HepG2 (cell line): ENCODE measurements around the gene SLC1A4. TPM values are rescaled to one million over a fixed set of nuclear protein-coding genes. Genes with fewer than 3 reads are reported as not detected.

Experiments
- ADNP ChIP-seq: sonication (generic); formaldehyde crosslinking; IDR thresholded peaks from 2 replicates; pipeline ENCODE4 v1.4.0; 2020; ENCODE audit warnings: missing genetic modification reagents
- HCFC1 ChIP-seq: fragments of 150-350 bp; IDR thresholded peaks from 2 replicates; pipeline ENCODE4 v1.6.1; 2014; ENCODE audit warnings: low read depth, low read length
- KDM6A ChIP-seq: IDR thresholded peaks from 2 replicates; pipeline ENCODE4 v1.6.1; 2016; ENCODE audit warnings: low read depth
- MAF1 ChIP-seq: sonication (generic); formaldehyde crosslinking; IDR thresholded peaks from 2 replicates; pipeline ENCODE4 v1.5.0; 2020; ENCODE audit warnings: missing genetic modification reagents, borderline replicate concordance
- NFYC ChIP-seq: IDR thresholded peaks from 2 replicates; pipeline ENCODE4 v1.6.1; 2016; ENCODE audit warnings: missing genetic modification reagents, missing compliant biosample characterization
- TARDBP ChIP-seq: sonication (generic); formaldehyde crosslinking; IDR thresholded peaks from 2 replicates; pipeline ENCODE4 v1.8.0; 2022; ENCODE audit warnings: mild to moderate bottlenecking, missing genetic modification reagents
- ZNF274 ChIP-seq: sonication (generic); formaldehyde crosslinking; IDR thresholded peaks from 2 replicates; pipeline ENCODE4 v1.5.1; 2020; ENCODE audit warnings: mild to moderate bottlenecking, missing genetic modification reagents
- ZNF383 ChIP-seq: sonication (generic); formaldehyde crosslinking; IDR thresholded peaks from 2 replicates; pipeline ENCODE4 v1.4.0; 2020; ENCODE audit warnings: missing genetic modification reagents, mild to moderate bottlenecking, borderline replicate concordance
- ZNF441 ChIP-seq: sonication (generic); formaldehyde crosslinking; IDR thresholded peaks from 2 replicates; pipeline ENCODE4 v1.7.0; 2021; ENCODE audit warnings: missing genetic modification reagents, borderline replicate concordance
- ZNF546 ChIP-seq: sonication (generic); formaldehyde crosslinking; conservative IDR thresholded peaks from 2 replicates; pipeline ENCODE4 v1.8.1; 2023; ENCODE audit warnings: mild to moderate bottlenecking, missing genetic modification reagents
- ZNF552 ChIP-seq: sonication (generic); formaldehyde crosslinking; IDR thresholded peaks from 2 replicates; pipeline ENCODE4 v1.9.0; 2022; ENCODE audit warnings: missing genetic modification reagents, mild to moderate bottlenecking, borderline replicate concordance
- ZNF775 ChIP-seq: sonication (generic); formaldehyde crosslinking; IDR thresholded peaks from 2 replicates; pipeline ENCODE4 v1.4.0; 2020; ENCODE audit warnings: missing genetic modification reagents, mild to moderate bottlenecking, moderate library complexity, borderline replicate concordance
- polyA plus RNA-seq, 8 experiments: library from polyadenylated mRNA; depleted of rRNA in 3 of 8; stranded (reverse) in 7 of 8; unstranded in 1 of 8; fragments of >200 nt; fragmentation: Illumina TruSeq in 4 of 8; extraction: Trizol in 4 of 8; gene quantifications; 2 replicates each; pipeline versions ENCODE4 v1.2.1 to v1.2.3, GENCODE V29; 2011 to 2016; ENCODE audit warnings: low read depth in 4 of 8, missing spikeins in 1 of 8, mixed read lengths in 1 of 8; ENCODE audit not compliant: insufficient read depth in 1 of 8
- total RNA-seq, 5 experiments: library from RNA; depleted of rRNA; stranded (reverse); fragments of >200 nt; fragmentation: Illumina TruSeq; extraction: Trizol; gene quantifications; 2 replicates each; pipeline ENCODE4 v1.2.3, GENCODE V29; 2016; ENCODE audit warnings: low read depth in 1 of 5
- TF ChIP-seq, protein P1 (sequence below): sonication (generic); formaldehyde crosslinking; IDR thresholded peaks from 2 replicates; pipeline ENCODE4 v1.4.0; 2020; ENCODE audit warnings: mild to moderate bottlenecking, missing genetic modification reagents
- TF ChIP-seq, protein P2 (sequence below): sonication (generic); formaldehyde crosslinking; IDR thresholded peaks from 2 replicates; pipeline ENCODE4 v1.4.0; 2020; ENCODE audit warnings: missing genetic modification reagents, mild to moderate bottlenecking, borderline replicate concordance
- TF ChIP-seq, protein P3 (sequence below): sonication (generic); formaldehyde crosslinking; IDR thresholded peaks from 2 replicates; pipeline ENCODE4 v1.8.1; 2023; ENCODE audit warnings: missing genetic modification reagents, mild to moderate bottlenecking, borderline replicate concordance
- TF ChIP-seq, protein P4 (sequence below): sonication (generic); formaldehyde crosslinking; IDR thresholded peaks from 2 replicates; pipeline ENCODE4 v1.5.0; 2020; ENCODE audit warnings: missing genetic modification reagents
- TF ChIP-seq, protein P5 (sequence below): sonication (generic); formaldehyde crosslinking; IDR thresholded peaks from 2 replicates; pipeline ENCODE4 v1.4.0; 2020; ENCODE audit warnings: mild to moderate bottlenecking, missing genetic modification reagents

SLC1A4 gene
- total and polyA plus RNA-seq, 2 of the 13 experiments (the other 11 are each of a cell fraction or from before 2014, with no cell fraction given): 21.0 to 39.6 TPM

DNA sequence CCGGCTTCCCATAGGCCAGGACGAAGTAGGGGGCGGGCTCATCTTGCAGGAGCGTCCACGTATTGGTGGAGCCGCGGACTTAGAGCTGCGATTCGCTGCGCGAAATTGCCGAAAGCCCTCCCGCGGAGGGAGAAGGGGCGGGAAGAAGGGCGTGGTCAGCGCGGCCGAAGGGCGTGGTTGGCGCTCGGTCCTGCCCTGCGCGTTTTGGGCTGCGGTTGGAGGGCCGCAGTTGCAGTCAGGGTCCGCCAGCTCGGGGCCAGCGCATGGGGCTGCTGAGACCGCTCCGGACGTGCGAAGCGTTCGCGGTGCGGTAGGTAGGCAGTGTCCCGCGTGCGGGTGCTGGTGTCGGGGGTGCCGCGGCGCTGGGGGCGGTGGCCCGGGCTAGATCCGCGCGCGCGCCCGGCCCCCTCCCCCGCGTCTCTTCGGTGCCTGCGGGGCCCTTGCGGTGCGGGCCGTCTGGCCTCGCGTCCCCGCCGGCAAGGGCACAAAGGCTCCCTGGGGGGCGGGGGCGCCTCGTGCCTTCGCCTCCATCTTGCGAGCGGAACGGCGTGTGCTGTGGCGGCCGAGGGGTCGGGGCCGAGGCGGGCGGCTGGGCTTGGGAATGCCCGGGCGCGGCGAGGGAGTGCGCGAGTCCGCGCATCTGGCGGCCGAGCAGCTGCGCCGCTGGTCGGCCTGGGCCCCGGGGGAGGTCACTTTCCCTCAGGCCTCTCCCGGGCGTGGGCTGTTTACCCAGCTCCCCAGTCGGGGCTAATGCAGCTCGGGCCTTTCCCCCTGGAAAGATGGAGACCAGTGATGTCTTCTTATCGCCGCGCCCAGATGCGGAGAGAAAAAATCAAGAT lies 67.2 kb downstream of the SLC1A4 start, which contains the start of gene CEP68 (continued):
- TF ChIP-seq, protein P1, sequence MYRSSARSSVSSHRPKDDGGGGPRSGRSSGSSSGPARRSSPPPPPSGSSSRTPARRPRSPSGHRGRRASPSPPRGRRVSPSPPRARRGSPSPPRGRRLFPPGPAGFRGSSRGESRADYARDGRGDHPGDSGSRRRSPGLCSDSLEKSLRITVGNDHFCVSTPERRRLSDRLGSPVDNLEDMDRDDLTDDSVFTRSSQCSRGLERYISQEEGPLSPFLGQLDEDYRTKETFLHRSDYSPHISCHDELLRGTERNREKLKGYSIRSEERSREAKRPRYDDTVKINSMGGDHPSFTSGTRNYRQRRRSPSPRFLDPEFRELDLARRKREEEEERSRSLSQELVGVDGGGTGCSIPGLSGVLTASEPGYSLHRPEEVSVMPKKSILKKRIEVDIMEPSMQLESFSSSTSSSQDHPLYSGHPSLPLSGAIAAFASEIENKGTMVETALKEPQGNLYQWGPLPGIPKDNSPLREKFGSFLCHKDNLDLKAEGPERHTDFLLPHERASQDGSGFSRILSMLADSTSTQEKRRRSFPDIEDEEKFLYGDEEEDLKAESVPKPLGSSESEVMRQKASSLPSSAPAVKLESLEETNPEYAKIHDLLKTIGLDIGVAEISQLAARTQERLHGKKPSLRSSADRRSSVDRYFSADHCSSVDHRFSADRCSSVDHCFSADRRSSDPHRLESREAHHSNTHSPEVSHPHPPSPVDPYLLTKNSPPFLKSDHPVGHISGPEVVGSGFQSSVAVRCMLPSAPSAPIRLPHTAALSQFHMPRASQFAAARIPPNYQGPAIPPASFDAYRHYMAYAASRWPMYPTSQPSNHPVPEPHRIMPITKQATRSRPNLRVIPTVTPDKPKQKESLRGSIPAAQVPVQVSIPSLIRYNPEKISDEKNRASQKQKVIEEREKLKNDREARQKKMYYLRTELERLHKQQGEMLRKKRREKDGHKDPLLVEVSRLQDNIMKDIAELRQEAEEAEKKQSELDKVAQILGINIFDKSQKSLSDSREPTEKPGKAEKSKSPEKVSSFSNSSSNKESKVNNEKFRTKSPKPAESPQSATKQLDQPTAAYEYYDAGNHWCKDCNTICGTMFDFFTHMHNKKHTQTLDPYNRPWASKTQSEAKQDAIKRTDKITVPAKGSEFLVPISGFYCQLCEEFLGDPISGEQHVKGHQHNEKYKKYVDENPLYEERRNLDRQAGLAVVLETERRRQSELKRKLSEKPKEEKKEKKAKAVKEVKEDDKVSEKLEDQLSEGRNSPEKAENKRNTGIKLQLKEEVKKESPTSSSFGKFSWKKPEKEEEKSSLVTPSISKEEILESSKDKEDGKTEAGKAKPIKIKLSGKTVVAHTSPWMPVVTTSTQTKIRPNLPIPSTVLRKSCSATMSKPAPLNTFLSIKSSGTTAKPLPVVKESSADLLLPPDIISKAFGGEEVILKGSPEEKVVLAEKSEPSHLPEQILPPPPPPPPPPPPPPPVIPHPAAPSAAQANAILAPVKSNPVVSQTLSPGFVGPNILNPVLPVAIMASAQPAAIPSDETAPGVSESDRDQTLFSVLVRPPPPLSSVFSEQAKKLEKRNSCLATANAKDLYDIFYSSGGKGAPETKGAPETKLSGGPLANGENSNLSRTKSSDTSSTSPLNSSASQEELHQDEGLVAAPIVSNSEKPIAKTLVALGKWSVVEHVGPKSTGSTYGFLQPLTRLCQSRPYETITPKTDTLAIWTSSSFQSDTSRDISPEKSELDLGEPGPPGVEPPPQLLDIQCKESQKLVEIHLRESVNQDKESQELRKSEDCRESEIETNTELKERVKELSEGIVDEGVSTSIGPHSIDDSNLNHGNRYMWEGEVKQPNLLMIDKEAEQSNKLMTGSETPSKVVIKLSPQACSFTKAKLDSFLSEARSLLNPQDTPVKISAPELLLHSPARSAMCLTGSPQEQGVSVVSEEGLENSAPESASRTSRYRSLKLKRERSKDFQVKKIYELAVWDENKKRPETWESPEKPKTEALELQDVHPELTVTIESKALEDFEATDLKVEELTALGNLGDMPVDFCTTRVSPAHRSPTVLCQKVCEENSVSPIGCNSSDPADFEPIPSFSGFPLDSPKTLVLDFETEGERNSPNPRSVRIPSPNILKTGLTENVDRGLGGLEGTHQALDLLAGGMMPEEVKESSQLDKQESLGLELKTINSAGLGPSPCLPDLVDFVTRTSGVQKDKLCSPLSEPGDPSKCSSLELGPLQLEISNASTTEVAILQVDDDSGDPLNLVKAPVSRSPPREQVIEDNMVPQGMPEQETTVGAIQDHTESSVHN (CRISPR knock-in tag): no peak; the same call in 1 of the 2 replicates
- TF ChIP-seq, protein P2, sequence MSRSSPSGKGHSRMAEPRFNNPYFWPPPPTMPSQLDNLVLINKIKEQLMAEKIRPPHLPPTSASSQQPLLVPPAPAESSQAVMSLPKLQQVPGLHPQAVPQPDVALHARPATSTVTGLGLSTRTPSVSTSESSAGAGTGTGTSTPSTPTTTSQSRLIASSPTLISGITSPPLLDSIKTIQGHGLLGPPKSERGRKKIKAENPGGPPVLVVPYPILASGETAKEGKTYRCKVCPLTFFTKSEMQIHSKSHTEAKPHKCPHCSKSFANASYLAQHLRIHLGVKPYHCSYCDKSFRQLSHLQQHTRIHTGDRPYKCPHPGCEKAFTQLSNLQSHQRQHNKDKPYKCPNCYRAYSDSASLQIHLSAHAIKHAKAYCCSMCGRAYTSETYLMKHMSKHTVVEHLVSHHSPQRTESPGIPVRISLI (CRISPR knock-in tag): peak; percentile 54; the same call in 1 of the 2 replicates
- TF ChIP-seq, protein P3, sequence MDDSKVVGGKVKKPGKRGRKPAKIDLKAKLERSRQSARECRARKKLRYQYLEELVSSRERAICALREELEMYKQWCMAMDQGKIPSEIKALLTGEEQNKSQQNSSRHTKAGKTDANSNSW (CRISPR knock-in tag): no peak; the same call in 1 of the 2 replicates
- TF ChIP-seq, protein P4, sequence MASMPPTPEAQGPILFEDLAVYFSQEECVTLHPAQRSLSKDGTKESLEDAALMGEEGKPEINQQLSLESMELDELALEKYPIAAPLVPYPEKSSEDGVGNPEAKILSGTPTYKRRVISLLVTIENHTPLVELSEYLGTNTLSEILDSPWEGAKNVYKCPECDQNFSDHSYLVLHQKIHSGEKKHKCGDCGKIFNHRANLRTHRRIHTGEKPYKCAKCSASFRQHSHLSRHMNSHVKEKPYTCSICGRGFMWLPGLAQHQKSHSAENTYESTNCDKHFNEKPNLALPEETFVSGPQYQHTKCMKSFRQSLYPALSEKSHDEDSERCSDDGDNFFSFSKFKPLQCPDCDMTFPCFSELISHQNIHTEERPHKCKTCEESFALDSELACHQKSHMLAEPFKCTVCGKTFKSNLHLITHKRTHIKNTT (CRISPR knock-in tag): peak; percentile 89; the same call in 1 of the 2 replicates
- TF ChIP-seq ZNF441: peak; percentile 63
- TF ChIP-seq ZNF775 (CRISPR knock-in tag): no peak
- TF ChIP-seq ZNF274 (CRISPR knock-in tag): 0 out of 2 replicates have a peak, but pooled peaks have one; percentile 44
- peak; percentile 93 for TF ChIP-seq ZNF546
- no peak for TF ChIP-seq HCFC1
- no peak; the same call in 1 of the 2 replicates for TF ChIP-seq ZNF383
- 0 out of 2 replicates have a peak, but pooled peaks have one; percentile 8 for TF ChIP-seq MAF1 (CRISPR knock-in tag)
- peak; percentile 98 for TF ChIP-seq NFYC (CRISPR knock-in tag)
- no peak; the same call in 1 of the 2 replicates for TF ChIP-seq ZNF552 (CRISPR knock-in tag)
- no peak for TF ChIP-seq ADNP (CRISPR knock-in tag)
- no peak for TF ChIP-seq KDM6A
- TF ChIP-seq, protein P5, sequence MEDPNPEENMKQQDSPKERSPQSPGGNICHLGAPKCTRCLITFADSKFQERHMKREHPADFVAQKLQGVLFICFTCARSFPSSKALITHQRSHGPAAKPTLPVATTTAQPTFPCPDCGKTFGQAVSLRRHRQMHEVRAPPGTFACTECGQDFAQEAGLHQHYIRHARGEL (CRISPR knock-in tag): no peak
- peak; percentile 44; the same call in 1 of the 2 replicates for TF ChIP-seq TARDBP (CRISPR knock-in tag)
